NCI-H82 treated with DMSO at 0.1 percent for 48 hours (cell line): ENCODE measurements around the gene IFIT3.

ENCODE experiments used
- DNase-seq: peaks from one replicate; lab custom pipeline; 2025; ENCODE audit not compliant: unreplicated experiment; lab: John Stamatoyannopoulos, UW

Gene IFIT3

DNA sequence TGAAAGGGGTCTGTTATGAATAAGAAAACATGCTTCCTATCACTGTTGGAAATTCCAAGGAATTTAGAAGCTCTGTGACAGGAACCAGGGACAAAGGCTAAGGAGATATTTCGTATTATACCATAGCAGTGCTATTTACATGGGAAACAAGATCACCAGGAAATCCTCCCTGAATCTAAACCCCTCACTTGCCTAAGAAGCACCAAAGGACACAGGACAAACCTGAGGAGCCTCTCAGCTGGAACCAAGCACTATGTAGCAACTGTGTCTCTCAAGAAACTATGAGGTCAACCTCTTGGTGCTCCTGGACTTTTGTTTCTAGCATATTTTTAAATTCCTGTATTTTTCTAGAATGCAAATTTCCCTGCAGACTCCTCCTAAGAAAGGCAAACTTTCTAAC is 29.3 kb downstream of the IFIT3 start:
- no peak for DNase-seq

DNA sequence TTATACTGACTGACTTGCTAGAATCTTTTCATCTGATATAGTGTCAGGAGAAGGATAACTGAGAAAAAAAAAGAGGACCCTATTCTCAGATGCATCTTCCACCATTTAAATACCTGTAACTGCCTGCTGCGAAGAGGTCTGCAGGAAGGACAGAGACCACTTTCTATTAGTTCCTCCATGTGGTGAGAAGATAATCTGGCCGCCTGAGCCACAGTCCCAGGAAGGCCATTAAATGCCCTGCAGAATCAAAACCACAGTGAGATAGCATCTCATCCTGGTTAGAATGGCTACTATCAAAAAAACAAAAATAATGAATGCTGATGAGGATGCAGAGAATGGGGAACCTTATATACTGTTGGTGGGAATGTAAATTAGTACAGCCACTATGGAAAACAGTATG is 30.2 kb downstream of the IFIT3 start:
- DNase-seq = no peak

DNA sequence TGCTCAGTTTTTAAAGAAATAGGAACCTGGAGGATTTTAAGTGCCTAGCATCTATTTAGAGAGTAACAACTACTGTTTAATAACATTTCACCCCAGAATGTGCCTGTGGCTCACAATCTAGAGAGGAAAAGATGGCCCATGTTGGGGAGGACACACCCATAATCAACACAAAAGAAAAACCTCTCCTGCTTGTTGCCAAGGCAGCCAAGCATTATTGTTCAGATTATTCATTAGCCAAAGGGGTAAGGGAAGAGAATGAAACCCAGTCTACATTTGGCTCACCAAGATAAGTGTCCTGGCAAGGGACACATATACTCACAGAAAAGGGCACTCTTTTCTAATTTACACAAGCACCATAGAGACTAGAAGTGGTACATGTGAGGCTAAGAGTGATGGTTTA is 32.4 kb downstream of the IFIT3 start:
- DNase-seq = no peak

DNA sequence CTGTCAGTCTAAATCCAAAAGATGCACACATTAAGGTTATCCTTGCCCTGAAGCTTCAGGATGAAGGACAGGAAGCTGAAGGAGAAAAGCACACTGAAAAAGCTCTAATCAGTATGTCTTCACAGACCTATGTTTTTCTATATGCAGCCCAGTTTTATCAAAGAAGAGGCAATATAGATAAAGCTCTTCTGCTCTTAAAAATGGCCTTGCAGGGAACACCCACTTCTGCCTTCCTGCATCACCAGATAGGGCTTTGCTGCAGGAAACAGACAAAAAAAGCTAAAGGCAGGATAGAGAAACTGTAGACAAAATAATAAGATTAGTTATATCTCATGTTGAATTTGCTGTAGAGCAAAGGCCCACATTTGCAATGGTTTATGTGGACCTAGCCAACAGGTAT is 35.1 kb downstream of the IFIT3 start:
- DNase-seq = no peak

DNA sequence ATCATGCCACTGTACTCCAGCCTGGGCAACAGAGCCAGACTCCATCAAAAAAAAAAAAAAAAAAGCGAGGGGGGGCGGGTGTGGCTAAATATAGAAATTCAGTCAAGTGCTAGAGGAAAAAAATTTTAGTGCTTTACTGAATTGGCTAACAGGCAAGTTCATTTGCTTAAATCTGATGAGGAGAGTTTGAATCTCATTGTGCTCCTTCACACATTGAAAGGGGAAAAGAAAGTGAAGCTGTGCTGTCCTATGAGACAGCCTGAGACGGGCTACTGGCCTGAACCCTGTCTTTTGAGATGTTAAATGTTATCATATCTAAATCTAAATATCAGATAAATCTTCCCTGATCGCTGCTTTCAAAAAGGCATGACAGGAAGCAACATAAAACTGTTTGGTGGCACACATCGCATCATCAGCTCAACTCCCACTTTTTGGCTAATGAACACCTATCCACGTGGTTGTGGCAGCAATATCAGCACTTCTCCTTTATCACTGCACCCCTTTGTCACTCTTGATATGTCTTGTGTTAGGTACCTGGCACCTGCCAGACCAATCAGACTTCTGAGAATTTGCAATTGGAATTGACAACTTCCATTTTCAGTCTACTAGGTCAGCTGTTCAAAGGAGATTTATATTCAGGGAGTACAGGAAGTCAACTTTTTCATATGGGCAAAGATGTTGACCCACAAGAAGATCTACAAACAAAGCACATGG is 36.1 kb downstream of the IFIT3 start:
- DNase-seq = no peak

DNA sequence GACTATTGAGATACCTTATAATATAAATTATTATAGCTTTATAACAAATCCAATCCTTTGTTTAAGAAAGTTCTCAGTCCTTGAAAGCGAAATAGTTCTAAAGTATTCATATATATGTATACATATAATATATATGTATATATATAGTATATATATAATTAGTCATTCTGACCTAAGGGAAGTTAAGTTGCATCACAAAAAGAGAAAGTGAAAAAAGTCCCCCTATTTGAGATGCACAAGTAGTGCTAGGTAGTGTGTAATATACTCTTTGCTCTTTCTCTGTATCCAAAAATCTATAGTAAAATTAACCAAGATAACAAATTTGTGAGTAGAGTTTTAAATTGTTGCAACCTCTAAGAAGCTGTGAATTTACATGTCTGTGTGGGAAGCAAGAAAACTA is 36.7 kb downstream of the IFIT3 start:
- no peak for DNase-seq

DNA sequence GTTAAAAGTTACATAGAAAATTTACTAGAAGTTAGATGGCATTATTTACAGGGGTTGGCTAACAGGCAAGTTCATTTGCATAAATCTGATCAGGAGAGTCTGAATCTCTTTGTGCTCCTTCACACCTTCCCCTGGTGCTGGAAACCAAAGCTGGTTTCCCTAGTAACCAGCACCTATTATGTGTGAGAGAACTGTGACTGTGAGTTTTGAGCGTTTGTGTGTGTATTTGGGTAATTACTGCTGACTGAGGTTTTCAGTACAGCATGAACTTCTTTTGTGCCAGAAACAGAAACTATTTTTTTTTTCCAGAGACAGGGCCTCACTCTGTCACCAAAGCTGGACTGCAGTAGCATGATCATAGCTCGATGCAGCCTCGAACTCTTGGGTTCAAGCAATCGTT is 39.7 kb downstream of the IFIT3 start:
- DNase-seq = no peak

DNA sequence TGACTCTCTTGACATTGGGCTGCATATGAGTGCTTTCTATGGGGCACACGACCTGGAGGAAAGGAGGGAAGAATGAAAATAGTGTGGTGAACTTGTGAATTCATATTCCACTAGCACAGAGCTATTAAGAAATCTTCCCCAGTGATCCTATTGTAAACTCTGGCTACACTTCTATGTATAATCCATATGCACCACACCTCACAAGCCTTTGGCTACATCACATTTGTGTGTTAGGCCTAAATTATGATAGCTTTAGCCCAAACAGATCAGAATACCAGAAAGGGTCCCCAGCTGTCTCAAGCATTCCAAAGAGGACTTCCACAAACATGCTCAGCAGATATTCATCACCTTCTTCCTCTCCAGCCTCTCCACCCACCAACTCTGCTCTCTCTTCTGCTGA is 40.3 kb downstream of the IFIT3 start:
- no peak for DNase-seq

DNA sequence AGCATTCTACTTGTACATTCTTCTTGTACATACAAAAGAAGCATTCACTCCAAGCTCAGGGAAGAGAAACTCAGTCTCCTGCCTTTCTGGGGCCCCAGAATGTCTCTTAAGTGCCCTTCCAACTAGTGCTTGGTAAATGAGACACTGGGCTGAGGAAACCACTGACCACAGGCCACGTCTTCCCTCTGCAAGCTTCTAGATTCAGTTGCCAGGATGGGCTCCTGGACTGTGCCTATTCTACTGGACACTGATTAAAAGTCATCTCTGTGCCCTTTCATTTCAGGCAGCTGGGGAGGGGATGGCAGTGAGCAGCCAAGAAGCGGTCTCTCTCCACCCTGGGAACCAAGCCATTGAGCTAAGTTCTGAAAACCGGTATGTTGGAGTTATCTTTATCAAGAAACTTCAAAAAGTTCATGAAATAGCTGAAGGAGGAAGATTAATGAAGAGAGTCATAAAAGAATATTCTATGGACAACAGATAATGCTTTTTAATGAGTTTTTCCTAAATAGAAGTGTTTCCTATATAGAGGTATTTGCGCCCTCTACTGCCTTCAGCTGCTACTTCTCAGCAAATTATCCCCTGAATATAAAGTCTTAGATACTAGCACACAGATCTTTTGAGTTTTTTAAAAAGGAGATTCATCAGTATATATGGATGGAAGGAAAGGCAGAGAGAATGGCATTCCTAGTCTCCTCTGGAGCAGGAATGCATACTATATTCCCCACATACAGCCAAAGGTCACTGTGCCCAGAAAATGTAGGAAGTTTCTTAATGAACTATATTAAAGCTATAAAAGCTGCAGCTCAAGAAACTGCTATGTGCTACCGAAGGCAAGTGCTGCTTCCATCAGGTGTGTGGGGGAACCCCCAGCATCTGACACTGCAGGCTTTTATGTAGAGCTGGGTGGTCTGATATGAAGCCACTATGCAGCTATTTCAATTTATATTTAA is 41.6 kb downstream of the IFIT3 start:
- no peak for DNase-seq

DNA sequence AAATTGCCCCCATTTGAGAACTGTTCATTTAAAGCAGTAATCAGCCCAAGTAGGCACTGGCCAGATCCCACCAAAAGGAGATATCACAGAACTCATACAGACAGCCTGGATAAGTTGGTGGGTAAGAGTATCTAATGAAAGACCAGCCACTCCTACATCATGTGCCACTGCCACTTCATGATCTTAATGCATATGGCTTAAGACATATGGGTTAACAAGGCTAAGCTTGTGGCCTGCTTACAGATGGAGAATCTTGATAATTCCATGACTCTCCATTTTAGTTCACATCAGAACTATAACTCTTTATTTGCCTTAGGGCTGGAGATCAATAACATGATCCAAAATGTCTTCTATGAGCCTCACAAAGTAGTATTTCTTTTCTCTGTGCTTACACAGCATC is 43.3 kb downstream of the IFIT3 start:
- no peak for DNase-seq

DNA sequence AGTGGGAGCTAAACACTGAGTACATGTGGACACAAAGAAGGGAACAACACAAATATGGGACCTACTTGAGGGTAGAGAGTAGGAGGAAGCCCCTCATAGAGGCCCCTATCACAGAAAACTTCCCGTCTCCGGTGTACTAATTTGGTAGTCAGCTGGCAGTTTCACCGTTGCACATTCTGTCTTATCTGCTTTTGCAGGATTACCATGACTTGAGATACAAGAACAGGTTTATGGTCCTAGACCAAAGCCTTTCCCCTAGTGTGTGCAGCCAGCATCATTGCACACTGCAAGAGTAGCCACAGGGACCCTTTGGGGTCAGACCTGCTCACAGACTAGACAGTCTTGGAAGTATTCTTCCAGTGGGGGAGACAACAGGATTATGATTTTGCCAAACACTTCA is 44.2 kb downstream of the IFIT3 start:
- DNase-seq = no peak

DNA sequence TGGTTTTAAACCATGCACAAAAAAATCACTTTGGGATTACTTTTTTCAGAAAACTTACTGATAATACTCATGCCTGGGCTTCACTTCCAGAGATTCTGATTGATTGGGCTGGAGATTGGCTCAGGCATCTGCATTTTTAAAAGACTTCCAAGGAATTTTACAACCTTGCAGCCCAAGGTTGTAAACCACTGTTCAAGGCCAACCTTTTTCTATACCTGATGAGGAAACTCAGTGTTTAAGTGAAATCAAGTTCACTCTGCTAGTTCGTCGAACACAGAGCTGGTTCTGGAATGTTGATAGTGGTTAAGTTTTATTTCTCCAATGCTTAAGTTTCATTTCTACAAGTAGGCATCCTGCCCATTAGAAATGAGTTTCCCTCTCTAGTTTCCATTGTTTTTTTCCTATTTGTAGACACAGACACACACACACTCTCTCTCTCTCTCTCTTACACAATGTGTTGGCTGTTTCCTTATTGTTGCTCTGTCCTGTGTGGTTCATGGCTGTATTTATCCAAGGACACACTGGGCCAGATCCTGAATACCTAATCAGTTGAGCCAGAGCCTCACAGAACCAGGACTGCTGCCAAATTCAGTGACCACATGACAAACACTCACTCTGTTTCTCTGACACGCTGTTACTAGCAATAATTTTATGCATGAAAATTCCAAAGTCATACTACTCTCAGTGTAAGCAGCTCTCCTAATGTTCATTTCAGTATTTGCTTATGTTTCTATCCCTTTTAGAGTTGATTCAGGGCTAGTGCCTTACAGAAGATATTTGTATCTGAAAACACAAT is 46.3 kb downstream of the IFIT3 start:
- DNase-seq = no peak

DNA sequence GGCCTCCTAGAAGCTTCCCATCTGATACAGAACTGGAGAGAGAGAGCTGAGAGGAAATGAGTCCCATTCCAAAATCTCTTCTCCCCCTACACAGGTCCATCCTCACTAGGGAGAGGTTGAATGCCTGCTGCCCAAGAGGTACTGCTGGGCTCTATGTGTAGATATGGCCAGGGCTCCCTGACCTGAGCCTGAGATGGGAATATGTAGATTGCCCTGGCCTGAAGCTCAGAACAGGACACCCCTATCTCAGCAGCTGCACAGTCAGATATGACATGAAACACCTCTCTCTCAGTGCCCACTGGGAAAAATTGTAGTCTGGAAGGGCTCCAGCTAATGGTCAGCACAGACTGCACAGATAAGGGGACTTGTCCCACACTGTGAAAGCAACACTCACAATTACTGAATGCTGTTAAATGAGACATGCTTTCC is 46.9 kb downstream of the IFIT3 start:
- no peak for DNase-seq

DNA sequence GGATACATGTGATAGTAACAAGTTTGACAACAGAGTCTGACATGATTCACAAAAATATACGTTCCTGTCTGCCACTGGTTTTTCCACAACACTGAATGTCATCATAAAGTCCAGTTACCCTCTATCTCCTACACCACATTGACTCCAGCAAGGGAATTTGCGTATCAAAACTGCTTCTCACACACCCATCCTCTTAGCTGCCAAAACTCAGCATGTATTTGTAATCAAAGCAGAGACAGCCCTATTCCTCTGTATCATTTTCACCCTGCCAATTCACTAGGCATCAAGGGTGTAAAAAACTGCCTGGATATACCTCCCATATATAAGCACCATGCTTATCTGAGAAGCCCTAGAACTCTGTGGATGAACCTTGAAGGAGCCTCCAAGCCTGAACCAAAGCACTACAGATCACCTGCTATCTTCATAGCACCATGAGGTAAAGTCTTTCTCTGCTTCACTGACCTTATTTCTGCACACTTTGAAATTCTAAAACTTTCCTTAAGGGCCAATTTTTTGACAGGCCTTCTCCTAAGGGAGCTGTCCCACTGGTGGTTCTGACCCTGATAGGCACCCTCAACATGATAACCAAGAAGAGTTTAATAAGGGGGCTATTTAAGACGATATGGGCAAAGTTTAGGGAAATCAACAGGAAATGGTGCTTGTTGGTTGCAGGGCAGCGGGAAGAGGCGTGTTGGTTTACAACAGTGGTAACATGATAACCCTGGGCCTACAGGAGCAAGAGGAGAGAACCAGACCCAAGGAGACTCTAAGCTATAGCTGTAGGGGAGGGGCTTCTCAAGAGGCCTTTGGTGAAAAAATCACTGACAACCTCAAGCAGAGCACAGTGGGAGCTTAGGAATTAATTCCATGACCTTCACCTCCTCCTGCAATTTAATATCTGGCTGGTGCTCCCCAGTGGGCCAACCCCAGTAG is 50.2 kb downstream of the IFIT3 start, which contains the start of gene IFIT1B:
IFIT1B (plus strand) TSS at position 352 of the 933 bp plus-strand sequence; CDS start at position 432, 80 bp downstream.
- no peak for DNase-seq

DNA sequence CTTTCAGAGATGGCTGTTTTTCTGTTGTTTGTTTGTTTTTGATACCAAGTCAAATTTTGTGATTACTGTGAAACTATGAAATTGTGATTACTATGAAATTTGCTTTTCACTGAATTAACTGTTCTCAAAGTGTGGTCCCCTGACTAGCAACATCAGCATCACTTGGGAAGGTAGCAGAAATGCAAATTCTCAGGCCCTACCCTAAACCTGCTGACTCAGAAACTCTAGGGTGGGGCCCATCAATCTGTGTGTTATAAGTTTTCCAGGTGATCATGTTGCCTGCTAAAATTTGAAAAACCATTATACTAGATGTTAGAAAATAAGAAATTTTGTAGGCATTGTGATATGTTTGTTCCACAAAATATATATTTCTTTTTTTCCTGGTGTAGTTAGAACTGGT is 51.3 kb downstream of the IFIT3 start:
- no peak for DNase-seq

DNA sequence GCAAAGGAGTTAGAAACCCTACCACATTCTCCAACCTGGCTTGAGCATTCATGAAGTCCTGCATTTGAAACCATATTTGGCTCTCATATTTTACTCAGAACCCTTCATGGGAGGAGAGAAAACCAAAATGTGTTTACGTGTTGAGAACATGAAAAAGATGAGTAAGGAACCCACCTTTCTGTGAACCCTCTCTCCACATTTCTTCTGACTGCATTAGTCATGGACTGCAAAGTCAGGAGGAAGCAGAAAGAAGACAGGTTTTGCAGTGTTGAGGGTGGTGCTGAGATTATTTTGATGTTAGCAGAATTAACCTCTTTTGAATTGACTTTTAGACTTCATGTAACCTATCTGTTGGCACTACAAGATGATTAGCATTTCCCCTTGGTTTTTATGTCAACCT is 55.0 kb downstream of the IFIT3 start:
- DNase-seq = no peak

DNA sequence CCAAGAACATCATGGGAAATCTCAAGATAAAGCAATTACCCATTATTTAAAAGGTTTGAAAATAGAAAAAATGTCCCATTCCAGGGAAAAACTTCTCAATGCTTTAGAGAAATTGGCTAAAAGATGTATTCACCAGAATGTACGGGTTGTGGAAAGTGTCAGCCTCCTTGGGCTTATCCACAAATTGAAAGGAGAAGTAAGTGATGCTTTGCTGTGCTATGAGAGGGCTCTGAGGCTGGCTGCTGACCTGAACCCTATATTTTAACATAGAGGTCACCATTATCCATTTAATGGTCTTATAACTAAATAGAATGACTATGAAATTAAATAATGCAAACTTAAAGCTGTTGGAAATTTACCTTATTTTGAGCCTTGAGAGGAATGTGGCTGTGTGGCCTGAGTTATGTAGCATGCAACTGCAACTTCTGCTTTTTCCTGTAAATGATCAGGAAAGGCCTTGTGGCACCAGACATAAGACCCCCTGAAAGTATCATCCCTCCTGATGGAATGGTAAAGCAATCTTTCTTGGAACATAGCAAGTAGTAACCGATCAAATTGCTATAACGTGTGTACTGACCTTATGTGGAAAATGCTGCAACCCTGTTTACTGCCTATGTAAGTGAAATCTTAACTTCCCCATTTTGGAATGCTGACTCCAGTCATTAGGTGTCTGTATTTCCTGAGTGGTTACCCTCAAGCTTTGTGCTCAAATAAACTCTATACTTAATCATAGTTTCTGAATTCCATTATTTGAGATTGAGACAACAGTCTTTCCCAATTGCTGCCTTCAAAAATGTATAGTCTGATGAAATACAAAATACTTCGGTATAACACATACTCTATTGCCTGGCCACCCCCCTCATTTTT is 56.9 kb downstream of the IFIT3 start:
- DNase-seq = no peak

DNA sequence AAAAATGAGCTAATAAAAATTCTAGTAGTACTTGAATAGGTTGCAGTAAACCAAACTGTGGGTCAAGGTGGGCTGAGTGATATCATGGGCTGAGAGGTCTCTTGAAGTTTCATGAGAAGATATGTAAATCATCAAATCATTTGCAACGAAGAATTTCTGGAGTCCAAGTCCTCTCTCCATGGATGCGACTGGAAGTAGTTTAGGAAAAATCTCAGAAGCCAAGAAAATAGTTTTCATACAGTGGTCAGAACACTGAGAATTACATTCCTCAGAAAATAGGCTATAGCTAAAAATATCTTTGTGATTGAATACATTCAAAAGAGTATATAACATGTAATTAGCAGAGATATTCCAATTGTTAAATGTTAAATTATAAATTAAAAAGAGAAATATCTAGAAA is 61.0 kb downstream of the IFIT3 start:
- no peak for DNase-seq

DNA sequence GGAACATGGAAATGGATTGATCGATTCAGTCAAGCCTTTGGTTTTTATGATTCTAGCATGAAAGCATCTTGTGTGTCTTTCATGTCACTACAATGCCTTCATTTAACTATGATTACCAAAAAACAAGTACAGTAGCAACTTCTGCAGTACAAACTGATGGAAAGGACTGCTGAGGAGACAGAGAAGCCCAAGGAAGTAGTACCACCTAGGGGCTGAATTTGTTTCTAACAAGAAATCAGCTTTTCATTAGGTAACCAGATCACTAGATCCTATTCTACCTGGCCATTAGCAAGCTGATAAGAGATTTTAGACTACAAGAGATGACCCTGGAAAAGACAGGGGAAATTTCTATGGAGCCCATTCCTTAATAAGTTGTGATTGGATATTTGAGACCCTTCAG is 61.5 kb downstream of the IFIT3 start:
- DNase-seq = no peak
